Nephron (organoid): Measurements from ENCODE around the gene COL12A1.
"Not testable (repeated sequence)": the region's sequence is repeated elsewhere in the genome, so short reads cannot be mapped to it uniquely, and the experiment has no call there.

Experiments
- H3K27ac Mint-ChIP-seq, 3 experiments: 2 replicates each; pipeline ENCODE4 v1.8.0; 2020; ENCODE audit warnings: mixed read lengths in 3 of 3, mild to moderate bottlenecking in 2 of 3, moderate library complexity in 1 of 3
- H3K27me3 Mint-ChIP-seq: 2 replicates; pipeline ENCODE4 v1.8.0; 2021; ENCODE audit warnings: low read depth, mild to moderate bottlenecking, moderate library complexity, mixed read lengths
- H3K36me3 Mint-ChIP-seq: 2 replicates; pipeline ENCODE4 v1.8.0; 2020; ENCODE audit warnings: low read depth, mixed read lengths
- H3K4me1 Mint-ChIP-seq: 2 replicates; pipeline ENCODE4 v1.8.0; 2020; ENCODE audit warnings: mixed read lengths
- H3K4me3 Mint-ChIP-seq, 3 experiments: 2 replicates each; pipeline ENCODE4 v1.8.0; 2020; ENCODE audit warnings: mild to moderate bottlenecking in 3 of 3, mixed read lengths in 3 of 3, moderate library complexity in 2 of 3
- H3K9me3 Mint-ChIP-seq: 2 replicates; pipeline ENCODE4 v1.8.0; 2020; ENCODE audit warnings: mixed read lengths
- TF ChIP-seq, protein P1 (sequence below), 3 experiments: fragments of 200-600 bp; sonication (generic); IDR thresholded peaks; one replicate each; pipeline ENCODE4 v1.5.0; 2021; ENCODE audit warnings: antibody characterized with exemption in 3 of 3; ENCODE audit not compliant: unreplicated experiment in 3 of 3

The COL12A1 gene

DNA sequence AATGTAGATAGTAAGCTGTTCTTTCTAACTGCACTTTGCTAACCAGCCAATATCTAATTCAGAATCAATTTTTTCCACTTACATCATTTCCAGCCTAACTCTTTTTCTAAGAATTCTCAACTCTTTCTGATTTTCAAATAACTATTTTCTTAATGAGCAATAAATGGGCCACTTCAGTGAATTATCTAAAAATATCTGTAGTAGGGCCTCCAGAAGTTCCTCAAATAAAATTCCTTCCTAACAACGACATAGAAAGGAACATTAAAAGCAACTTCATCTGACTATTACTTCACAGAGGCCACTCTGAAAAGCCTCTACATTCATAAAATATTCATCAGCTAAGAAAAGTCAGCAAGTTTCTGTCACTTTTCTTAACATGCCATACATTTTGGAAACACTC is 4.8 kb downstream of the COL12A1 start:
- H3K27me3 Mint-ChIP-seq: peaks cover 30% of the 10 kb centered on the region
- H3K9me3 Mint-ChIP-seq: no peaks in the 10 kb centered on the region

DNA sequence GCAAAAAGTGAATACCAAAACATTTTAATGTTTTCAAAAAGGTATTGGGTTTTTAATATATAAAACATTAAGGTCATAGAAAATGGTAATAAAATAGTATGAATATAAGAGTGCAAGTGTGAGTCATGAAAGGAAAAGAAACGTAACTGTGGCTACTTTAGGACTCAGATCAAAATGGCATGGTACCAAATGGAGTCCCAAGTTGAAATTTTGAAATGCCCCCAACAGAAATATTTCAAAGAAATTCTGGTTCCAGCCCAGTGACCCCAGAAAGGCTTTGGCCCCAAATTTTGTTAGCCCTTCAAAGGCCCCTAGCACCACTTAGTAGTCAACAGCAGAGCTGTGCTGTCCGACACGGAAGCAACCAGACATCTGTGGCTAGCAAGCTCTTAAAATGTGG is 6.0 kb downstream of the COL12A1 start:
- Mint-ChIP-seq H3K36me3 (no peaks in the 10 kb centered on the region), H3K27ac (peak overlapping the region in 2 of 3 experiments; percentile 43 to 74), H3K9me3 (no peaks in the 10 kb centered on the region), H3K4me3 (peak overlapping the region in 2 of 3 experiments; percentile 3 to 53), H3K27me3 (peaks cover 19% of the 10 kb centered on the region), H3K4me1 (peaks cover 48% of the 10 kb centered on the region)
- TF ChIP-seq, protein P1, sequence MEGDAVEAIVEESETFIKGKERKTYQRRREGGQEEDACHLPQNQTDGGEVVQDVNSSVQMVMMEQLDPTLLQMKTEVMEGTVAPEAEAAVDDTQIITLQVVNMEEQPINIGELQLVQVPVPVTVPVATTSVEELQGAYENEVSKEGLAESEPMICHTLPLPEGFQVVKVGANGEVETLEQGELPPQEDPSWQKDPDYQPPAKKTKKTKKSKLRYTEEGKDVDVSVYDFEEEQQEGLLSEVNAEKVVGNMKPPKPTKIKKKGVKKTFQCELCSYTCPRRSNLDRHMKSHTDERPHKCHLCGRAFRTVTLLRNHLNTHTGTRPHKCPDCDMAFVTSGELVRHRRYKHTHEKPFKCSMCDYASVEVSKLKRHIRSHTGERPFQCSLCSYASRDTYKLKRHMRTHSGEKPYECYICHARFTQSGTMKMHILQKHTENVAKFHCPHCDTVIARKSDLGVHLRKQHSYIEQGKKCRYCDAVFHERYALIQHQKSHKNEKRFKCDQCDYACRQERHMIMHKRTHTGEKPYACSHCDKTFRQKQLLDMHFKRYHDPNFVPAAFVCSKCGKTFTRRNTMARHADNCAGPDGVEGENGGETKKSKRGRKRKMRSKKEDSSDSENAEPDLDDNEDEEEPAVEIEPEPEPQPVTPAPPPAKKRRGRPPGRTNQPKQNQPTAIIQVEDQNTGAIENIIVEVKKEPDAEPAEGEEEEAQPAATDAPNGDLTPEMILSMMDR (IDR thresholded peaks at IDR 0.05; ENCODE audit: unreplicated experiment in 3 of 3): no peak

More for the DNA sequence above, 4.8 kb downstream of the COL12A1 start:
- Mint-ChIP-seq H3K27ac (peak overlapping the region in 2 of 3 experiments; percentile 81 to 96), H3K4me1 (peaks cover 48% of the 10 kb centered on the region), H3K36me3 (no peaks in the 10 kb centered on the region), H3K4me3 (peak overlapping the region; percentile 86 to 98 (median 89))
- TF ChIP-seq, protein P1 (IDR thresholded peaks at IDR 0.05; ENCODE audit: unreplicated experiment in 3 of 3): no peak

DNA sequence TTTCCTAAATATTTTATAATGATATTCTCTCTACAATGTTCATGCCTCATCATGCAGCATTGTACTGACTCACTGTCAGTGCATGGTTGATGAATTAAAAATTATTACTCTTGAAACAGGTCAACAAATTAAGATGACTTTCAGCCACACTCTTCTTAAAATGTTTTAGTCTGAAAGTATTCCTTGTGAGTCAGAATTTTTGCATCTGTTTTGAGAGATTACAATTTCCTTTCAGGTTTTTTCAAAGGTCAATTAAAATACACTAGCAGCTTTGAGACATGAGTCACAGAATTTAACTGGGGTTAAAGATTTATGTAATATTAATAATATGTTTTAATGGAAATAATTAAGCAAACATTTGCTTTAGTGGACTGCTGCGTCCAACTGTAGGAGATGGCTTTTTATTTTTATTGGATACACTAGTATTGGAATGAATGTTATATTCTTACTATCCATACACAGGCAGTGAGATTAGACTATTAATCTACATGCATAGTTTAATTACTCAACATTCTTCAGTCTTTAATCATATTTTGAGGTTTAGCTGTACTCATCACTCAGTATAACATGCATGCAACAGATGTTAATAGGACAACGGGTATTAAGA is 9.7 kb downstream of the COL12A1 start:
- no peaks in the 10 kb centered on the region for H3K27me3 Mint-ChIP-seq
- H3K9me3 Mint-ChIP-seq: no peaks in the 10 kb centered on the region
- no peak overlapping the region for H3K27ac Mint-ChIP-seq
- TF ChIP-seq, protein P1 (IDR thresholded peaks at IDR 0.05; ENCODE audit: unreplicated experiment in 3 of 3): no peak
- H3K4me3 Mint-ChIP-seq: no peak overlapping the region
- peaks cover 7% of the 10 kb centered on the region for H3K36me3 Mint-ChIP-seq
- H3K4me1 Mint-ChIP-seq: peaks cover 15% of the 10 kb centered on the region

DNA sequence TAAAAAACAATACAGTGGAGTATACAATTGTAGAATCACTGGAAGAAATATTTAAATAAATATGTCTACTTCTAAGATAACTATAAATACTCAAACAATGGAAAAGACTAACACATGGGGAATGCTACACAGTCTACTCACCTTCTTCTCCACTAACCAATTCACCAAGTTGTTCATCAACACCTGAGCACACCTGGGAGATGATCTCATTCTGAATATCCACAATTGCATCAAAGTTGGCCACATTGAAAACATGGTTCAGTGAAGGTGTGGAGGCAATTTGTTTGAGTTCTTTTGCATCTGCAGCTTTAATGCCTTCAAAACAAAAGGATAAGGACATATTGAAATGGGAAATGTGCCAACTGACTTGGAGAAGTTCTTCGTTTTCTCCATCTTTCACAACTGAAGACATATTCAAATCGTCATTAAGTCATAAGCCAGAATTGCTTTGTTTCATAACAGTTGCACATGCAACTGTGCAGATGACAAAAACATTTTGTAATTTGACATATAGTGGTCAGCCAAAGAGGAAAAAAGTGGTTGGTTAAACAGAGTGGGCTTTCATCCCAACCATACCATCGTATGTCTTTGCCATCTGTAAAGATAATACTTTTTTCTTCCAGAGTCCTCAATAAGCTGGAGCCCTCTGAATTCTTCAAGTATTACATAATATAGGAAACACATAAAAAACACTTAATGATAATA is 17.5 kb downstream of the COL12A1 start:
- TF ChIP-seq, protein P1 (IDR thresholded peaks at IDR 0.05; ENCODE audit: unreplicated experiment in 3 of 3): no peak
- H3K4me1 Mint-ChIP-seq: no peaks in the 10 kb centered on the region
- H3K27ac Mint-ChIP-seq: no peak overlapping the region
- no peaks in the 10 kb centered on the region for H3K27me3 Mint-ChIP-seq
- peaks cover 16% of the 10 kb centered on the region for H3K9me3 Mint-ChIP-seq
- H3K4me3 Mint-ChIP-seq: no peak overlapping the region
- H3K36me3 Mint-ChIP-seq: peaks cover 64% of the 10 kb centered on the region

DNA sequence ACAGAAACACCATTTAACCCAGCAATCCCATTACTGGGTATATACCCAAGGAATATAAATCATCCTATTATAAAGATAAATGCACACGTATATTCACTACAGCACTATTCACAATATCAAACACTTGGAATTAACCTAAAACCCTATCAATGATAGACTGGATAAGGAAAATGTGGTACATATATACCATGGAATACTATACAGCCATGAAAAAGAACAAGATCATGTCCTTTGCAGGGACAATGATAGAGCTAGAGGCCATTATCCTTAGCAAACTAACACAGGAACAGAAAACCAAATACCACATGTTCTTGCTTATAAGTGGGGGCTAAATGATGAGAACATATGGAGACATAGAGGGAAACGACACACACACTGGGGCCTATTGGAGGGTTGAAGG is 19.3 kb downstream of the COL12A1 start:
- H3K9me3 Mint-ChIP-seq: peaks cover 16% of the 10 kb centered on the region
- H3K36me3 Mint-ChIP-seq: peaks cover 72% of the 10 kb centered on the region
- H3K4me3 Mint-ChIP-seq: not testable (repeated sequence)

DNA sequence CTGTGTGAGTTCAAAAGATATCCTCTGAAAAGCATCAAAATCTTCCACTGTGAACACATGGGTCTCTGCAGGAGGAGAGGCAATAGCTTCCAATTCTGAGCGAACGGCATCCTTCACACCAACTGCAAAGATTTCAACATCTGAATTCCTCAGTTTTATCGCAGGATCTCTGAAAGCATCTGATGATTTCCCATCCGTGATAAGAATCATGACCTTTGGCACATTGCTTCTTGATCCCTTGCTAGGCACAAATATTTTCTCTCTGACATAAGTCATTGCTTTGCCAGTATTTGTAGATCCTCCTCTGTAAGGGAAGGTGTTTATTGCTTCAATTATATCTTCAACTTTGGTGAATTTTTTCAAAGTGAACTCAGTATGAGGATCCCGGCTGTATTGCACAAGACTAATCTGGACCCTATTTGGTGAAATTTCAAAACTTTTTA is 22.7 kb downstream of the COL12A1 start:
- H3K9me3 Mint-ChIP-seq: peaks cover 16% of the 10 kb centered on the region
- TF ChIP-seq, protein P1 (IDR thresholded peaks at IDR 0.05; ENCODE audit: unreplicated experiment in 3 of 3): no peak
- H3K27me3 Mint-ChIP-seq: no peaks in the 10 kb centered on the region
- no peak overlapping the region for H3K4me3 Mint-ChIP-seq
- no peaks in the 10 kb centered on the region for H3K4me1 Mint-ChIP-seq
- H3K27ac Mint-ChIP-seq: no peak overlapping the region
- H3K36me3 Mint-ChIP-seq: peaks cover 72% of the 10 kb centered on the region

More for the DNA sequence above, 19.3 kb downstream of the COL12A1 start:
- H3K27ac Mint-ChIP-seq, H3K4me1 Mint-ChIP-seq, H3K27me3 Mint-ChIP-seq: not testable (repeated sequence)
